GM12878 (cell line): ENCODE results near the gene TMEM40. TPM values are rescaled to one million over a fixed set of nuclear protein-coding genes. Genes with fewer than 3 reads are reported as not detected.

Experiments used
- ATAC-seq: fragments of 200-7000 bp; cut with Tn5 transposase; 3 replicates; pipeline ENCODE4 v1.9.1; 2020; ENCODE audit warnings: mild to moderate bottlenecking, moderate library complexity
- BruUV-seq: library from RNA; stranded (reverse); fragments of 400-500 nt; replicated peaks from 2 replicates; lab custom pipeline; 2021; lab: Mats Ljungman, UMichigan
- CTCF ChIA-PET: fragments of 300-600 bp; sonication (Branson Sonifier 250); formaldehyde crosslinking; extraction: SDS; loops from one replicate; lab custom pipeline; 2021; ENCODE audit warnings: inconsistent platforms; lab: Yijun Ruan, JAX
- POLR2A ChIA-PET: fragments of 350-600 bp; formaldehyde crosslinking; extraction: SDS; loops from one replicate; lab custom pipeline; 2021; ENCODE audit warnings: inconsistent platforms; lab: Charles Lee
- RAD21 ChIA-PET: fragments of 300-600 bp; sonication (Branson Sonifier 250); formaldehyde crosslinking; loops from one replicate; lab custom pipeline; 2023; ENCODE audit warnings: antibody characterized with exemption; ENCODE audit not compliant: unreplicated experiment; lab: Charles Lee
- SMC1A ChIA-PET: fragments of 300-600 bp; sonication (Branson Sonifier 250); formaldehyde crosslinking; loops from one replicate; lab custom pipeline; 2023; ENCODE audit not compliant: unreplicated experiment, uncharacterized antibody; lab: Charles Lee
- DNase-seq: peaks from one replicate; pipeline ENCODE4 v3.0.0-alpha.2; 2011; ENCODE audit warnings: low read depth, low spot score
- FAIRE-seq: peaks from 3 replicates; lab custom pipeline; 2011; peaks lifted over from hg19 to GRCh38; lab: Jason Lieb, UNC
- H2AFZ ChIP-seq: 2 replicates; pipeline ENCODE4 v1.6.0; 2011; ENCODE audit warnings: low read depth, low read length, control low read depth; ENCODE audit not compliant: control insufficient read depth
- H3K27ac ChIP-seq: 2 replicates; pipeline ENCODE4 v1.5.1; 2011; ENCODE audit warnings: control low read depth; ENCODE audit not compliant: control insufficient read depth, insufficient read depth
- H3K27me3 ChIP-seq, 2 experiments: replicated peaks in 1 of 2; 2 replicates each; pipeline versions ENCODE4 v1.6.0 to v1.6.1; 2011; ENCODE audit warnings: low read length in 1 of 2; ENCODE audit not compliant: control insufficient read depth in 2 of 2, insufficient read depth in 2 of 2
- H3K36me3 ChIP-seq, 2 experiments: 2 replicates each; pipeline ENCODE4 v1.5.1; 2011; ENCODE audit warnings: low read length in 1 of 2; ENCODE audit not compliant: control insufficient read depth in 2 of 2, insufficient read depth in 2 of 2
- H3K4me1 ChIP-seq: 2 replicates; pipeline ENCODE4 v1.6.1; 2011; ENCODE audit warnings: mild to moderate bottlenecking, low read length, moderate library complexity, mixed read lengths; ENCODE audit not compliant: control insufficient read depth, insufficient read depth
- H3K4me2 ChIP-seq: 2 replicates; pipeline ENCODE4 v1.6.0; 2011; ENCODE audit warnings: control low read depth; ENCODE audit not compliant: control insufficient read depth, insufficient read depth
- H3K4me3 ChIP-seq: fragments of 200-600 bp; sonication (generic); 2 replicates; pipeline ENCODE4 v1.5.1; 2016
- H3K79me2 ChIP-seq: 2 replicates; pipeline ENCODE4 v1.6.0; 2011; ENCODE audit warnings: low read length; ENCODE audit not compliant: control insufficient read depth, insufficient read depth
- H3K9ac ChIP-seq: 2 replicates; pipeline ENCODE4 v1.8.0; 2011; ENCODE audit warnings: low read length, control low read depth, mixed read lengths; ENCODE audit not compliant: control insufficient read depth, insufficient read depth
- H3K9me3 ChIP-seq: replicated peaks from 3 replicates; pipeline ENCODE4 v1.5.1; 2011; ENCODE audit warnings: mild to moderate bottlenecking, low read length; ENCODE audit not compliant: control insufficient read depth, insufficient read depth
- H4K20me1 ChIP-seq: 2 replicates; pipeline ENCODE4 v1.6.0; 2011; ENCODE audit not compliant: control insufficient read depth, insufficient read depth
- BRCA1 ChIP-seq: IDR thresholded peaks from 2 replicates; pipeline ENCODE4 v1.6.1; 2011; ENCODE audit warnings: low read depth, low read length, improper control_type of control experiment
- HDAC2 ChIP-seq: fragments of 200-600 bp; sonication (generic); IDR thresholded peaks from 2 replicates; pipeline ENCODE4 v1.6.1; 2017
- HDAC6 ChIP-seq: fragments of 200-600 bp; sonication (generic); IDR thresholded peaks from one replicate; pipeline ENCODE4 v1.8.0; 2017; ENCODE audit warnings: antibody characterized with exemption; ENCODE audit not compliant: unreplicated experiment
- KDM1A ChIP-seq: fragments of 200-600 bp; sonication (generic); IDR thresholded peaks from 2 replicates; pipeline ENCODE4 v1.6.1; 2016; ENCODE audit warnings: borderline replicate concordance
- NR2C2 ChIP-seq: IDR thresholded peaks from 2 replicates; pipeline ENCODE4 v1.6.1; 2011; ENCODE audit warnings: borderline replicate concordance, low read depth; ENCODE audit not compliant: control insufficient read depth, insufficient read length
- SIX5 ChIP-seq: IDR thresholded peaks from 2 replicates; pipeline ENCODE4 v1.6.1; 2011; ENCODE audit warnings: mild to moderate bottlenecking, low read depth, low read length, moderate library complexity; ENCODE audit not compliant: severe bottlenecking
- SP1 ChIP-seq: IDR thresholded peaks from one replicate; pipeline ENCODE4 v1.6.1; 2011; ENCODE audit warnings: low read depth, low read length
- TAF1 ChIP-seq: IDR thresholded peaks from 2 replicates; pipeline ENCODE4 v1.6.1; 2011; ENCODE audit warnings: mild to moderate bottlenecking, low read depth, low read length, borderline replicate concordance
- TCF12 ChIP-seq: IDR thresholded peaks from 2 replicates; pipeline ENCODE4 v1.6.1; 2011; ENCODE audit warnings: low read depth, mild to moderate bottlenecking, low read length
- ZBED1 ChIP-seq: IDR thresholded peaks from 2 replicates; pipeline ENCODE4 v1.6.1; 2016; ENCODE audit warnings: borderline replicate concordance
- WGBS: methylation state at CpG from one replicate; pipeline ENCODE4 v1.1.6; 2016; ENCODE audit warnings: low lambda C conversion rate; ENCODE audit not compliant: insufficient replicate concordance, insufficient coverage; ENCODE audit errors: missing lambda C conversion rate; 5-methylcytosine and 5-hydroxymethylcytosine counted together
- in situ Hi-C: fragments of 300-500 bp; cut with MboI; formaldehyde crosslinking; loops from 9 replicates; pipeline ENCODE4 v1.14.3; 2018; ENCODE audit warnings: mixed read lengths
- intact Hi-C: fragments of 100-400 bp; cut with micrococcal nuclease; formaldehyde crosslinking; loops from one replicate; pipeline ENCODE4 v1.14.2; 2022; ENCODE audit not compliant: unreplicated experiment
- polyA plus RNA-seq, 11 experiments: library from polyadenylated mRNA; depleted of rRNA in 4 of 11; unstranded in 6 of 11; stranded (reverse) in 5 of 11; fragments of >200 nt; fragmentation: Nextera tagmentation in 4 of 11; fragmentation: Illumina TruSeq in 1 of 11; extraction: Ambion mirVana in 4 of 11; extraction: Trizol in 1 of 11; gene quantifications; 1 replicate in 1 of 11; 2 replicates in 10 of 11; pipeline versions ENCODE4 v1.2.1 to v1.2.3, GENCODE V29; 2011 to 2016; ENCODE audit warnings: inconsistent platforms in 2 of 11, missing spikeins in 2 of 11, low read depth in 1 of 11
- total RNA-seq, 4 experiments: library from RNA; depleted of rRNA in 3 of 4; stranded (reverse); fragments of >200 nt in 3 of 4; fragmentation: Illumina TruSeq in 1 of 4; extraction: Trizol in 1 of 4; gene quantifications; 2 replicates each; pipeline versions ENCODE4 v1.2.1 to v1.2.3, GENCODE V29; 2013 to 2021
- TF ChIP-seq, protein P1 (sequence below): fragments of 150-350 bp; IDR thresholded peaks from 2 replicates; pipeline ENCODE4 v1.6.1; 2016; ENCODE audit warnings: low read depth, low read length
- TF ChIP-seq, protein P2 (sequence below): fragments of 450-650 bp; IDR thresholded peaks from 2 replicates; pipeline ENCODE4 v1.6.1; 2017; ENCODE audit warnings: antibody characterized with exemption, mild to moderate bottlenecking, moderate library complexity

The TMEM40 gene
- total and polyA plus RNA-seq, 10 of the 15 experiments (the other 5 are each of a cell fraction or from before 2014, with no cell fraction given) = 0.10 to 0.46 (median 0.27) TPM; not detected in 3

DNA sequence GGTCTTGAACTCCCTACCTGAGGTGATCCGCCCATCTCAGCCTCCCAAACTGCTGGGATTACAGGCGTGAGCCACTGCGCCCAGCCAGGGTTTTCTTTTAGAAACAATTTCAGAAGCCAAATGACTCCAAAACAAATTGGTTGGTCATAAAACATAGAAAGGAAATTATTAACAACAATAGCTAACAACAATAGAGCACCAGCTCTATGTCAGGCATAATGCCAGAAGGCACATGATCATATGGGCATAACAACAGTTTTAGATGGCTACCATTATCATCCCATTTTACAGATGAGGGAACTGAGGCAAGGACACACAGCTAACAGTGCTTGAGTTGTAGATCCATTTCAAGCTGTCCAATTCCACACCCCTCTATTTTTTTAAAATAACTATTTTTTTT, 73.0 kb downstream of the TMEM40 start:
- intact Hi-C loops (no loop called here), in situ Hi-C loops (no loop called here)
- Histone ChIP-seq H3K9me3 (no peaks in the 10 kb centered on the region), H3K4me2 (no peak overlapping the region), H4K20me1 (no peaks in the 10 kb centered on the region), H3K79me2 (no peaks in the 10 kb centered on the region), H2AFZ (no peak overlapping the region), H3K4me1 (no peaks in the 10 kb centered on the region; the same call in 1 of the 2 replicates), H3K36me3 (no peaks in the 10 kb centered on the region), H3K27me3 (no peaks in the 10 kb centered on the region), H3K4me3 (no peak overlapping the region), H3K9ac (no peak overlapping the region), H3K27ac (no peak overlapping the region)
- RAD21 ChIA-PET = no interaction called here
- POLR2A ChIA-PET = no interaction called here
- DNase-seq = no peak
- WGBS = 24% methylated on average over 3 of the region's 3 CpGs
- SMC1A ChIA-PET = no interaction called here
- CTCF ChIA-PET = interaction anchor here (1.0 kb wide), 1 partner anchor 10 kb away, joined by 3 read pairs; no protein-coding TSS in a partner anchor
- no peak for FAIRE-seq
- no peak for ATAC-seq
- TF ChIP-seq TCF12 (no peak), TAF1 (no peak), SP1 (no peak), KDM1A (no peak), HDAC6 (no peak), BRCA1 (no peak), HDAC2 (no peak), SIX5 (no peak), ZBED1 (no peak), NR2C2 (no peak)
- TF ChIP-seq, protein P1, sequence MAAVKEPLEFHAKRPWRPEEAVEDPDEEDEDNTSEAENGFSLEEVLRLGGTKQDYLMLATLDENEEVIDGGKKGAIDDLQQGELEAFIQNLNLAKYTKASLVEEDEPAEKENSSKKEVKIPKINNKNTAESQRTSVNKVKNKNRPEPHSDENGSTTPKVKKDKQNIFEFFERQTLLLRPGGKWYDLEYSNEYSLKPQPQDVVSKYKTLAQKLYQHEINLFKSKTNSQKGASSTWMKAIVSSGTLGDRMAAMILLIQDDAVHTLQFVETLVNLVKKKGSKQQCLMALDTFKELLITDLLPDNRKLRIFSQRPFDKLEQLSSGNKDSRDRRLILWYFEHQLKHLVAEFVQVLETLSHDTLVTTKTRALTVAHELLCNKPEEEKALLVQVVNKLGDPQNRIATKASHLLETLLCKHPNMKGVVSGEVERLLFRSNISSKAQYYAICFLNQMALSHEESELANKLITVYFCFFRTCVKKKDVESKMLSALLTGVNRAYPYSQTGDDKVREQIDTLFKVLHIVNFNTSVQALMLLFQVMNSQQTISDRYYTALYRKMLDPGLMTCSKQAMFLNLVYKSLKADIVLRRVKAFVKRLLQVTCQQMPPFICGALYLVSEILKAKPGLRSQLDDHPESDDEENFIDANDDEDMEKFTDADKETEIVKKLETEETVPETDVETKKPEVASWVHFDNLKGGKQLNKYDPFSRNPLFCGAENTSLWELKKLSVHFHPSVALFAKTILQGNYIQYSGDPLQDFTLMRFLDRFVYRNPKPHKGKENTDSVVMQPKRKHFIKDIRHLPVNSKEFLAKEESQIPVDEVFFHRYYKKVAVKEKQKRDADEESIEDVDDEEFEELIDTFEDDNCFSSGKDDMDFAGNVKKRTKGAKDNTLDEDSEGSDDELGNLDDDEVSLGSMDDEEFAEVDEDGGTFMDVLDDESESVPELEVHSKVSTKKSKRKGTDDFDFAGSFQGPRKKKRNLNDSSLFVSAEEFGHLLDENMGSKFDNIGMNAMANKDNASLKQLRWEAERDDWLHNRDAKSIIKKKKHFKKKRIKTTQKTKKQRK = no peak
- TF ChIP-seq, protein P2, sequence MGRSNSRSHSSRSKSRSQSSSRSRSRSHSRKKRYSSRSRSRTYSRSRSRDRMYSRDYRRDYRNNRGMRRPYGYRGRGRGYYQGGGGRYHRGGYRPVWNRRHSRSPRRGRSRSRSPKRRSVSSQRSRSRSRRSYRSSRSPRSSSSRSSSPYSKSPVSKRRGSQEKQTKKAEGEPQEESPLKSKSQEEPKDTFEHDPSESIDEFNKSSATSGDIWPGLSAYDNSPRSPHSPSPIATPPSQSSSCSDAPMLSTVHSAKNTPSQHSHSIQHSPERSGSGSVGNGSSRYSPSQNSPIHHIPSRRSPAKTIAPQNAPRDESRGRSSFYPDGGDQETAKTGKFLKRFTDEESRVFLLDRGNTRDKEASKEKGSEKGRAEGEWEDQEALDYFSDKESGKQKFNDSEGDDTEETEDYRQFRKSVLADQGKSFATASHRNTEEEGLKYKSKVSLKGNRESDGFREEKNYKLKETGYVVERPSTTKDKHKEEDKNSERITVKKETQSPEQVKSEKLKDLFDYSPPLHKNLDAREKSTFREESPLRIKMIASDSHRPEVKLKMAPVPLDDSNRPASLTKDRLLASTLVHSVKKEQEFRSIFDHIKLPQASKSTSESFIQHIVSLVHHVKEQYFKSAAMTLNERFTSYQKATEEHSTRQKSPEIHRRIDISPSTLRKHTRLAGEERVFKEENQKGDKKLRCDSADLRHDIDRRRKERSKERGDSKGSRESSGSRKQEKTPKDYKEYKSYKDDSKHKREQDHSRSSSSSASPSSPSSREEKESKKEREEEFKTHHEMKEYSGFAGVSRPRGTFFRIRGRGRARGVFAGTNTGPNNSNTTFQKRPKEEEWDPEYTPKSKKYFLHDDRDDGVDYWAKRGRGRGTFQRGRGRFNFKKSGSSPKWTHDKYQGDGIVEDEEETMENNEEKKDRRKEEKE = no peak
- no TSS peak for BruUV-seq
